Activated naive CD4-positive, alpha-beta T cell treated with anti-CD3 and anti-CD28 coated beads, Interleukin-2, amount 50 U/mL, for 24 hours (primary cell): ENCODE measurements around the gene TPO.
A peak's percentile ranks its signal among the peaks of the same experiment; 100 is the strongest.
"Not testable (repeated sequence)": the region's sequence is repeated elsewhere in the genome, so short reads cannot be mapped to it uniquely, and the experiment has no call there.

Experiments
- H3K27ac Mint-ChIP-seq: one replicate; pipeline ENCODE4 v1.8.0; 2021; ENCODE audit warnings: mild to moderate bottlenecking, mixed read lengths
- H3K27me3 Mint-ChIP-seq: one replicate; pipeline ENCODE4 v1.8.0; 2021; ENCODE audit warnings: mixed read lengths
- H3K36me3 Mint-ChIP-seq: one replicate; pipeline ENCODE4 v1.8.0; 2021; ENCODE audit warnings: mixed read lengths
- H3K4me1 Mint-ChIP-seq: one replicate; pipeline ENCODE4 v1.8.0; 2021; ENCODE audit warnings: mixed read lengths
- H3K4me3 Mint-ChIP-seq: one replicate; pipeline ENCODE4 v1.8.0; 2021; ENCODE audit warnings: mild to moderate bottlenecking, mixed read lengths
- H3K9me3 Mint-ChIP-seq: one replicate; pipeline ENCODE4 v1.8.0; 2021; ENCODE audit warnings: mixed read lengths

The TPO gene

GRCh38 chr2:1512321-1513289 is 99.3 kb downstream of the TPO start:
- Mint-ChIP-seq H3K27me3 (no peaks in the 10 kb centered on the region), H3K4me1 (peaks cover 52% of the 10 kb centered on the region), H3K9me3 (no peaks in the 10 kb centered on the region), H3K36me3 (no peaks in the 10 kb centered on the region), H3K4me3 (no peak overlapping the region), H3K27ac (no peak overlapping the region)

GRCh38 chr2:1514391-1515072 is 101.3 kb downstream of the TPO start:
- no peak overlapping the region for H3K4me3 Mint-ChIP-seq
- no peaks in the 10 kb centered on the region for H3K27me3 Mint-ChIP-seq
- no peaks in the 10 kb centered on the region for H3K36me3 Mint-ChIP-seq
- H3K9me3 Mint-ChIP-seq: no peaks in the 10 kb centered on the region
- peaks cover 58% of the 10 kb centered on the region for H3K4me1 Mint-ChIP-seq
- no peak overlapping the region for H3K27ac Mint-ChIP-seq

GRCh38 chr2:1515073-1515430 is 101.8 kb downstream of the TPO start:
- Mint-ChIP-seq H3K27me3 (no peaks in the 10 kb centered on the region), H3K9me3 (no peaks in the 10 kb centered on the region), H3K27ac (no peak overlapping the region), H3K4me3 (no peak overlapping the region), H3K4me1 (peaks cover 57% of the 10 kb centered on the region), H3K36me3 (no peaks in the 10 kb centered on the region)

GRCh38 chr2:1515986-1516797 is 102.9 kb downstream of the TPO start:
- no peaks in the 10 kb centered on the region for H3K9me3 Mint-ChIP-seq
- H3K27ac Mint-ChIP-seq: no peak overlapping the region
- no peaks in the 10 kb centered on the region for H3K36me3 Mint-ChIP-seq
- H3K4me1 Mint-ChIP-seq: peaks cover 57% of the 10 kb centered on the region
- no peaks in the 10 kb centered on the region for H3K27me3 Mint-ChIP-seq
- H3K4me3 Mint-ChIP-seq: no peak overlapping the region

GRCh38 chr2:1516798-1517060 is 103.5 kb downstream of the TPO start:
- no peak overlapping the region for H3K4me3 Mint-ChIP-seq
- H3K27me3 Mint-ChIP-seq: no peaks in the 10 kb centered on the region
- H3K9me3 Mint-ChIP-seq: no peaks in the 10 kb centered on the region
- H3K36me3 Mint-ChIP-seq: no peaks in the 10 kb centered on the region
- H3K27ac Mint-ChIP-seq: peak overlapping the region; percentile 35
- peaks cover 55% of the 10 kb centered on the region for H3K4me1 Mint-ChIP-seq

GRCh38 chr2:1517291-1517690 is 104.0 kb downstream of the TPO start:
- H3K4me1 Mint-ChIP-seq: peaks cover 51% of the 10 kb centered on the region
- peak overlapping the region; percentile 35 for H3K27ac Mint-ChIP-seq
- H3K27me3 Mint-ChIP-seq, H3K36me3 Mint-ChIP-seq, H3K4me3 Mint-ChIP-seq, H3K9me3 Mint-ChIP-seq: not testable (repeated sequence)

GRCh38 chr2:1517786-1518185 is 104.5 kb downstream of the TPO start:
- Mint-ChIP-seq H3K4me3 (peak overlapping the region; percentile 40), H3K36me3 (no peaks in the 10 kb centered on the region), H3K4me1 (peaks cover 51% of the 10 kb centered on the region), H3K9me3 (no peaks in the 10 kb centered on the region), H3K27ac (peak overlapping the region; percentile 87), H3K27me3 (no peaks in the 10 kb centered on the region)

GRCh38 chr2:1518331-1518803 is 105.1 kb downstream of the TPO start:
- H3K27ac Mint-ChIP-seq: peak overlapping the region; percentile 87
- H3K4me1 Mint-ChIP-seq: peaks cover 51% of the 10 kb centered on the region
- H3K9me3 Mint-ChIP-seq: no peaks in the 10 kb centered on the region
- H3K27me3 Mint-ChIP-seq: no peaks in the 10 kb centered on the region
- no peaks in the 10 kb centered on the region for H3K36me3 Mint-ChIP-seq
- H3K4me3 Mint-ChIP-seq: peak overlapping the region; percentile 40

- Mint-ChIP-seq H3K36me3 (no peaks in the 10 kb centered on the region), H3K27ac (peak overlapping the region; percentile 87), H3K4me3 (peak overlapping the region; percentile 40), H3K9me3 (no peaks in the 10 kb centered on the region), H3K4me1 (peaks cover 49% of the 10 kb centered on the region), H3K27me3 (no peaks in the 10 kb centered on the region)
Measured at GRCh38 chr2:1518867-1519530, 105.7 kb downstream of the TPO start.

GRCh38 chr2:1521191-1521877 is 108.1 kb downstream of the TPO start:
- H3K4me1 Mint-ChIP-seq: peaks cover 44% of the 10 kb centered on the region
- no peak overlapping the region for H3K4me3 Mint-ChIP-seq
- no peaks in the 10 kb centered on the region for H3K36me3 Mint-ChIP-seq
- no peaks in the 10 kb centered on the region for H3K9me3 Mint-ChIP-seq
- H3K27me3 Mint-ChIP-seq: no peaks in the 10 kb centered on the region
- no peak overlapping the region for H3K27ac Mint-ChIP-seq

GRCh38 chr2:1521878-1522830 is 108.9 kb downstream of the TPO start:
- Mint-ChIP-seq H3K36me3 (no peaks in the 10 kb centered on the region), H3K4me3 (no peak overlapping the region), H3K27ac (no peak overlapping the region), H3K27me3 (no peaks in the 10 kb centered on the region), H3K4me1 (peaks cover 36% of the 10 kb centered on the region), H3K9me3 (no peaks in the 10 kb centered on the region)

GRCh38 chr2:1527153-1527992 is 114.1 kb downstream of the TPO start:
- no peaks in the 10 kb centered on the region for H3K36me3 Mint-ChIP-seq
- no peaks in the 10 kb centered on the region for H3K4me1 Mint-ChIP-seq
- H3K27me3 Mint-ChIP-seq: no peaks in the 10 kb centered on the region
- H3K4me3 Mint-ChIP-seq: no peak overlapping the region
- no peak overlapping the region for H3K27ac Mint-ChIP-seq
- no peaks in the 10 kb centered on the region for H3K9me3 Mint-ChIP-seq

- Mint-ChIP-seq H3K27me3 (no peaks in the 10 kb centered on the region), H3K27ac (no peak overlapping the region), H3K36me3 (no peaks in the 10 kb centered on the region), H3K9me3 (no peaks in the 10 kb centered on the region), H3K4me1 (no peaks in the 10 kb centered on the region), H3K4me3 (no peak overlapping the region)
Measured at GRCh38 chr2:1528273-1529064, 115.2 kb downstream of the TPO start.
